Measurements from ENCODE around the gene GGT6. TPM values are rescaled to one million over a fixed set of nuclear protein-coding genes. Genes with fewer than 3 reads are reported as not detected.
A peak's percentile ranks its signal among the peaks of the same experiment; 100 is the strongest.
"Not testable (repeated sequence)": the region's sequence is repeated elsewhere in the genome, so short reads cannot be mapped to it uniquely, and the experiment has no call there.

The GGT6 gene
- 0.15 TPM for polyA plus RNA-seq (ENCODE audit: insufficient read length)

- DNase-seq, result no peak
These were observed at the start of gene GGT6 for GRCh38 chr17:4560421-4560820. GGT6 (minus strand) TSS chr17:4560577; CDS start chr17:4560521, 56 bp downstream.

- no peak for DNase-seq
These were observed 49.8 kb upstream of the GGT6 start for GRCh38 chr17:4610162-4610561.

GRCh38 chr17:4609761-4610160 is 49.4 kb upstream of the GGT6 start:
- no peak for DNase-seq

GRCh38 chr17:4607773-4608187 is 47.4 kb upstream of the GGT6 start:
- peak; percentile 66 for DNase-seq

GRCh38 chr17:4607261-4607741 is 46.9 kb upstream of the GGT6 start:
- DNase-seq, result no peak

- DNase-seq, result no peak
These were observed 45.4 kb upstream of the GGT6 start for GRCh38 chr17:4605826-4606225.

GRCh38 chr17:4604736-4605135 is 44.4 kb upstream of the GGT6 start:
- DNase-seq, result not testable (repeated sequence)

GRCh38 chr17:4604111-4604644 is 43.8 kb upstream of the GGT6 start:
- peak; percentile 57 for DNase-seq

GRCh38 chr17:4602041-4602440 is 41.7 kb upstream of the GGT6 start:
- no peak for DNase-seq

- DNase-seq, result no peak
These were observed 40.9 kb upstream of the GGT6 start for GRCh38 chr17:4601326-4601725.

GRCh38 chr17:4600563-4600962 is 40.2 kb upstream of the GGT6 start:
- DNase-seq, result no peak

- peak; percentile 75 for DNase-seq
These were observed 39.3 kb upstream of the GGT6 start for GRCh38 chr17:4599505-4600281.

GRCh38 chr17:4598776-4599504 is 38.6 kb upstream of the GGT6 start:
- DNase-seq, result peak; percentile 70

- DNase-seq, result no peak
These were observed 37.6 kb upstream of the GGT6 start for GRCh38 chr17:4597975-4598374.

GRCh38 chr17:4596636-4597380 is 36.4 kb upstream of the GGT6 start:
- DNase-seq, result no peak

GRCh38 chr17:4595685-4596342 is 35.4 kb upstream of the GGT6 start:
- not testable (repeated sequence) for DNase-seq

GRCh38 chr17:4594931-4595684 is 34.7 kb upstream of the GGT6 start:
- no peak for DNase-seq

GRCh38 chr17:4594406-4594805 is 34.0 kb upstream of the GGT6 start:
- DNase-seq, result no peak

- DNase-seq, result no peak
These were observed 32.6 kb upstream of the GGT6 start for GRCh38 chr17:4593021-4593421.

- DNase-seq, result no peak
These were observed 32.0 kb upstream of the GGT6 start for GRCh38 chr17:4592240-4593005.

GRCh38 chr17:4591529-4591928 is 31.2 kb upstream of the GGT6 start:
- no peak for DNase-seq
